ENCODE results near the gene DCAF4.

DCAF4 gene

GRCh38 chr14:72917094-72917802 lies 9.0 kb upstream of the DCAF4 start:
- no peak for TF ChIP-seq CTCF (IDR thresholded peaks at IDR 0.05; ENCODE audit: low read depth, low read length)
- no peak overlapping the region for H3K4me3 ChIP-seq (ENCODE audit: low read depth, low read length)
- H3K36me3 ChIP-seq: no peaks in the 10 kb centered on the region
- no peaks in the 10 kb centered on the region for H3K27me3 ChIP-seq
- no peak for DNase-seq
- no peaks in the 10 kb centered on the region for H3K9me3 ChIP-seq
- H3K4me1 ChIP-seq: no peaks in the 10 kb centered on the region

- no peaks in the 10 kb centered on the region for H3K36me3 ChIP-seq
- no peaks in the 10 kb centered on the region for H3K27me3 ChIP-seq
- H3K4me3 ChIP-seq (ENCODE audit: low read depth, low read length): no peak overlapping the region
- no peak for DNase-seq
- H3K9me3 ChIP-seq: no peaks in the 10 kb centered on the region
- peak; percentile 40 for TF ChIP-seq CTCF (IDR thresholded peaks at IDR 0.05; ENCODE audit: low read depth, low read length)
- H3K4me1 ChIP-seq: peaks cover 5% of the 10 kb centered on the region
These were observed 6.3 kb upstream of the DCAF4 start for GRCh38 chr14:72920008-72920407.

GRCh38 chr14:72921396-72921795 lies 4.9 kb upstream of the DCAF4 start:
- Histone ChIP-seq H3K27me3 (no peaks in the 10 kb centered on the region), H3K4me3 (ENCODE audit: low read depth, low read length) (no peak overlapping the region), H3K4me1 (peaks cover 9% of the 10 kb centered on the region), H3K9me3 (no peaks in the 10 kb centered on the region), H3K36me3 (no peaks in the 10 kb centered on the region)
- no peak for TF ChIP-seq CTCF (IDR thresholded peaks at IDR 0.05; ENCODE audit: low read depth, low read length)
- DNase-seq: no peak

GRCh38 chr14:72924337-72924736 lies 1.9 kb upstream of the DCAF4 start:
- peak; percentile 87 for DNase-seq
- TF ChIP-seq CTCF (IDR thresholded peaks at IDR 0.05; ENCODE audit: low read depth, low read length): no peak
- peaks cover 9% of the 10 kb centered on the region for H3K4me1 ChIP-seq
- H3K9me3 ChIP-seq: no peaks in the 10 kb centered on the region
- no peaks in the 10 kb centered on the region for H3K27me3 ChIP-seq
- H3K36me3 ChIP-seq: no peaks in the 10 kb centered on the region; the same call in 1 of the 2 replicates
- no peak overlapping the region for H3K4me3 ChIP-seq (ENCODE audit: low read depth, low read length)

GRCh38 chr14:72925171-72925759 lies 999 bp upstream of the DCAF4 start:
- Histone ChIP-seq H3K4me3 (ENCODE audit: low read depth, low read length) (peak overlapping the region; percentile 96), H3K9me3 (no peaks in the 10 kb centered on the region), H3K27me3 (no peaks in the 10 kb centered on the region), H3K4me1 (peaks cover 9% of the 10 kb centered on the region), H3K36me3 (peaks cover 5% of the 10 kb centered on the region; the same call in 1 of the 2 replicates)
- no peak for TF ChIP-seq CTCF (IDR thresholded peaks at IDR 0.05; ENCODE audit: low read depth, low read length)
- no peak for DNase-seq

- TF ChIP-seq CTCF (IDR thresholded peaks at IDR 0.05; ENCODE audit: low read depth, low read length): no peak
- H3K4me3 ChIP-seq (ENCODE audit: low read depth, low read length): peak overlapping the region; percentile 96
These were observed 411 bp upstream of the DCAF4 start for GRCh38 chr14:72925815-72926291.

More at GRCh38 chr14:72925815-72926291, 411 bp upstream of the DCAF4 start:
- Histone ChIP-seq H3K9me3 (no peaks in the 10 kb centered on the region), H3K4me1 (peaks cover 9% of the 10 kb centered on the region), H3K27me3 (no peaks in the 10 kb centered on the region), H3K36me3 (peaks cover 5% of the 10 kb centered on the region; the same call in 1 of the 2 replicates)
- DNase-seq: no peak

Data from BE2C (cell line).